Measurements from ENCODE around the gene ASS1.

Gene ASS1

GRCh38 chr9:130535818-130536521, 91.2 kb downstream of the ASS1 start:
- Histone ChIP-seq H3K27me3 (ENCODE audit: low read length) (no peaks in the 10 kb centered on the region), H3F3A (ENCODE audit: insufficient read depth) (no peaks in the 10 kb centered on the region), H3K4me2 (ENCODE audit: low read depth, low read length, poor library complexity, severe bottlenecking) (no peak overlapping the region), H3K79me2 (ENCODE audit: insufficient read depth, low read length) (no peaks in the 10 kb centered on the region), H3K9me2 (replicated peaks; ENCODE audit: insufficient read depth, low read length) (no peaks in the 10 kb centered on the region), H3K27ac (ENCODE audit: low read depth, low read length) (no peak overlapping the region), H2AFZ (ENCODE audit: low read depth, low read length, severe bottlenecking) (no peak overlapping the region), H3K36me3 (ENCODE audit: low read length) (no peaks in the 10 kb centered on the region), H3K9ac (ENCODE audit: low read length) (no peak overlapping the region), H4K20me1 (ENCODE audit: low read depth, low read length) (no peaks in the 10 kb centered on the region), H3K9me3 (ENCODE audit: insufficient read depth, low read length) (no peaks in the 10 kb centered on the region), H3K4me3 (ENCODE audit: insufficient read depth, low read length, poor library complexity, severe bottlenecking) (no peak overlapping the region)
- TF ChIP-seq EZH2phosphoT487 (conservative IDR thresholded peaks at IDR 0.05; ENCODE audit: low read length), result no peak
- no peak for TF ChIP-seq CTCF (IDR thresholded peaks at IDR 0.05; ENCODE audit: insufficient read depth, low read length, poor library complexity, severe bottlenecking)

GRCh38 chr9:130536701-130537107, 91.9 kb downstream of the ASS1 start:
- H3K9me2 ChIP-seq (replicated peaks; ENCODE audit: insufficient read depth, low read length), result no peaks in the 10 kb centered on the region
- no peak overlapping the region for H3K27ac ChIP-seq (ENCODE audit: low read depth, low read length)
- H3K9ac ChIP-seq (ENCODE audit: low read length), result no peak overlapping the region
- no peak overlapping the region for H3K4me2 ChIP-seq (ENCODE audit: low read depth, low read length, poor library complexity, severe bottlenecking)
- H2AFZ ChIP-seq (ENCODE audit: low read depth, low read length, severe bottlenecking), result no peak overlapping the region
- TF ChIP-seq EZH2phosphoT487 (conservative IDR thresholded peaks at IDR 0.05; ENCODE audit: low read length), result no peak
- TF ChIP-seq CTCF (IDR thresholded peaks at IDR 0.05; ENCODE audit: insufficient read depth, low read length, poor library complexity, severe bottlenecking), result no peak
- H3K4me3 ChIP-seq (ENCODE audit: insufficient read depth, low read length, poor library complexity, severe bottlenecking), result no peak overlapping the region
- H3F3A ChIP-seq (ENCODE audit: insufficient read depth), result no peaks in the 10 kb centered on the region
- H3K79me2 ChIP-seq (ENCODE audit: insufficient read depth, low read length), result no peaks in the 10 kb centered on the region
- H4K20me1 ChIP-seq (ENCODE audit: low read depth, low read length), result no peaks in the 10 kb centered on the region
- H3K27me3 ChIP-seq (ENCODE audit: low read length), result no peaks in the 10 kb centered on the region
- no peaks in the 10 kb centered on the region for H3K9me3 ChIP-seq (ENCODE audit: insufficient read depth, low read length)
- no peaks in the 10 kb centered on the region for H3K36me3 ChIP-seq (ENCODE audit: low read length)

GRCh38 chr9:130537346-130538050, 92.7 kb downstream of the ASS1 start:
- Histone ChIP-seq H3K79me2 (ENCODE audit: insufficient read depth, low read length) (no peaks in the 10 kb centered on the region), H3K9me2 (replicated peaks; ENCODE audit: insufficient read depth, low read length) (no peaks in the 10 kb centered on the region), H3K27me3 (ENCODE audit: low read length) (no peaks in the 10 kb centered on the region), H2AFZ (ENCODE audit: low read depth, low read length, severe bottlenecking) (no peak overlapping the region), H3K9ac (ENCODE audit: low read length) (no peak overlapping the region), H3K4me3 (ENCODE audit: insufficient read depth, low read length, poor library complexity, severe bottlenecking) (no peak overlapping the region), H3K9me3 (ENCODE audit: insufficient read depth, low read length) (no peaks in the 10 kb centered on the region), H3F3A (ENCODE audit: insufficient read depth) (no peaks in the 10 kb centered on the region), H3K27ac (ENCODE audit: low read depth, low read length) (no peak overlapping the region), H3K4me2 (ENCODE audit: low read depth, low read length, poor library complexity, severe bottlenecking) (no peak overlapping the region), H4K20me1 (ENCODE audit: low read depth, low read length) (no peaks in the 10 kb centered on the region), H3K36me3 (ENCODE audit: low read length) (no peaks in the 10 kb centered on the region)
- no peak for TF ChIP-seq EZH2phosphoT487 (conservative IDR thresholded peaks at IDR 0.05; ENCODE audit: low read length)
- no peak for TF ChIP-seq CTCF (IDR thresholded peaks at IDR 0.05; ENCODE audit: insufficient read depth, low read length, poor library complexity, severe bottlenecking)

All from SU-DHL-6 (cell line).